Upper lobe of left lung (tissue), 6 donors: ENCODE data around the gene DHRS12. TPM values are rescaled to one million over a fixed set of nuclear protein-coding genes. Genes with fewer than 3 reads are reported as not detected.
A peak's percentile ranks its signal among the peaks of the same experiment; 100 is the strongest.

Source experiments
- ATAC-seq, 2 donors: fragments of 200-7000 bp; cut with Tn5 transposase; one replicate each; pipeline ENCODE4 v1.9.1; 2022; ENCODE audit warnings: mild to moderate bottlenecking in 2 of 2, moderate library complexity in 2 of 2; ENCODE audit not compliant: low FRiP score in 2 of 2
- DNase-seq, 2 donors: peaks; one replicate each; pipeline ENCODE4 v3.0.0-alpha.2; 2019 to 2020
- H3K27ac ChIP-seq, 4 donors: fragments of 200-600 bp; sonication (generic); one replicate each; pipeline ENCODE4 v1.5.1; 2016 to 2019
- H3K27me3 ChIP-seq, 4 donors: fragments of 200-600 bp; sonication (generic); one replicate each; pipeline ENCODE4 v1.5.1; 2017 to 2019
- H3K36me3 ChIP-seq, 4 donors: fragments of 200-600 bp; sonication (generic); one replicate each; pipeline ENCODE4 v1.5.1; 2016 to 2019
- H3K4me1 ChIP-seq, 4 donors: fragments of 200-600 bp; sonication (generic); one replicate each; pipeline ENCODE4 v1.5.1; 2018 to 2019
- H3K4me3 ChIP-seq, 4 donors: fragments of 200-600 bp; sonication (generic); one replicate each; pipeline ENCODE4 v1.5.1; 2017 to 2019; ENCODE audit warnings: mild to moderate bottlenecking in 2 of 4, moderate library complexity in 1 of 4
- H3K9me3 ChIP-seq, 4 donors: fragments of 200-600 bp; sonication (generic); one replicate each; pipeline ENCODE4 v1.5.1; 2018 to 2019
- EP300 ChIP-seq, 4 donors: sonication (generic); formaldehyde crosslinking; IDR thresholded peaks; one replicate each; pipeline ENCODE4 v1.5.1; 2017; ENCODE audit warnings: antibody characterized with exemption in 4 of 4, control low read depth in 2 of 4
- POLR2A ChIP-seq, 4 donors: fragments of 450-650 bp; IDR thresholded peaks; one replicate each; pipeline ENCODE4 v1.5.1; 2016 to 2017; ENCODE audit warnings: antibody characterized with exemption in 4 of 4, mild to moderate bottlenecking in 2 of 4
- POLR2AphosphoS5 ChIP-seq, 2 donors: sonication (generic); formaldehyde crosslinking; IDR thresholded peaks; one replicate each; pipeline ENCODE4 v1.5.1; 2017; ENCODE audit warnings: antibody characterized with exemption in 2 of 2
- WGBS, 2 donors: methylation state at CpG; one replicate each; pipeline ENCODE4 v1.1.5; 2017 to 2018; 5-methylcytosine and 5-hydroxymethylcytosine counted together
- total RNA-seq, 6 donors: library from RNA; depleted of rRNA in 4 of 6; stranded (reverse); fragments of >200 nt in 4 of 6; gene quantifications; one replicate each; pipeline versions ENCODE4 v1.1.0 to v1.2.1, GENCODE V29; 2016 to 2021
- TF ChIP-seq, protein P1 (sequence below), 6 experiments: fragments of 450-650 bp in 4 of 6; fragments of 200-600 bp in 2 of 6; sonication (generic) in 2 of 6; IDR thresholded peaks; one replicate each; pipeline ENCODE4 v1.5.1; 2016 to 2019; ENCODE audit warnings: antibody characterized with exemption in 6 of 6
- donor health status: DM: no; HTN: no; CAD: no; lungs with moderate emphysema.
- donor health status: DM: no; HTN: yes; CAD: no; lungs with severe emphysema.

The DHRS12 gene
- total RNA-seq, 6 donors from 2014 or later: 11.7 to 19.1 (median 17.6) TPM

DNA sequence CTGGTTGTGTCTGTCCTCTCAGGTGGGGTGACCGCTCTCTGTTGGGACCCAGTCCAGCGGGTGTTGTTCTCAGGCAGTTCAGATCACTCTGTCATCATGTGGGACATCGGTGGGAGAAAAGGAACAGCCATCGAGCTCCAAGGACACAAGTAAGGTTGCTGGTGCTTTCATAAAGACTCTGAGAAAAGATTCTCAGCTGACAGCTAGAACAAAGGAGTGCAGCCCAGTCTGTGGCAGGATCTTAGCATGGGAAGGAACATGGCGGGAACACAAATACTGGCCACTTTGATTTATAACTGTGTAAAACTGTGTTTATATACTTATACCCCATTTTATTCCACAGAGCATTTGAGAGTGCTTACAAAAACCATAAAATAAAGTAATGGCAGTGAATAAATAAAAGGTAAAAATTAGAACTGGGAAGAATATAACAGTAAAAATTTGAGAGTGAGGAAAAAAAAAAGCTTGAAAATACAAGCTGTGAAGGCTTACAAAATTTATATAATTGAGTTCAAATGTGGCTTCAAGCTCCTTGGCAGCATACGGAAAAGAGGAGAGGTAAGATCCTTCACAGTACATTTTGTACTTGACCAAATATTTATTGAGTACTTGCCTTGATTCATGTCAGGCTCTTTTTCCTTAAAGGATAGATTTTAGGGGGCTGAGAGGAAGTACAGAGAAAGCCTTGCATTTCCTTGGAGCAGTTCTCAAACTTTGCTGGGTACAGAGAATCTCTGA lies 64.8 kb downstream of the DHRS12 start:
- DNase-seq: no peak
- 88 to 92% methylated on average over 6 of the region's 6 CpGs for WGBS, 2 donors
- peaks cover 4 to 14% (median 10%) of the 10 kb centered on the region in 4 donors for H3K4me1 ChIP-seq
- H3K27ac ChIP-seq: peak overlapping the region in 3 of 4 donors; percentile 20 to 46 (median 45)
- no peaks in the 10 kb centered on the region for H3K9me3 ChIP-seq
- H3K4me3 ChIP-seq: no peak overlapping the region
- no peaks in the 10 kb centered on the region for H3K27me3 ChIP-seq
- TF ChIP-seq, protein P1, sequence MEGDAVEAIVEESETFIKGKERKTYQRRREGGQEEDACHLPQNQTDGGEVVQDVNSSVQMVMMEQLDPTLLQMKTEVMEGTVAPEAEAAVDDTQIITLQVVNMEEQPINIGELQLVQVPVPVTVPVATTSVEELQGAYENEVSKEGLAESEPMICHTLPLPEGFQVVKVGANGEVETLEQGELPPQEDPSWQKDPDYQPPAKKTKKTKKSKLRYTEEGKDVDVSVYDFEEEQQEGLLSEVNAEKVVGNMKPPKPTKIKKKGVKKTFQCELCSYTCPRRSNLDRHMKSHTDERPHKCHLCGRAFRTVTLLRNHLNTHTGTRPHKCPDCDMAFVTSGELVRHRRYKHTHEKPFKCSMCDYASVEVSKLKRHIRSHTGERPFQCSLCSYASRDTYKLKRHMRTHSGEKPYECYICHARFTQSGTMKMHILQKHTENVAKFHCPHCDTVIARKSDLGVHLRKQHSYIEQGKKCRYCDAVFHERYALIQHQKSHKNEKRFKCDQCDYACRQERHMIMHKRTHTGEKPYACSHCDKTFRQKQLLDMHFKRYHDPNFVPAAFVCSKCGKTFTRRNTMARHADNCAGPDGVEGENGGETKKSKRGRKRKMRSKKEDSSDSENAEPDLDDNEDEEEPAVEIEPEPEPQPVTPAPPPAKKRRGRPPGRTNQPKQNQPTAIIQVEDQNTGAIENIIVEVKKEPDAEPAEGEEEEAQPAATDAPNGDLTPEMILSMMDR (IDR thresholded peaks at IDR 0.05): no peak
- no peak for TF ChIP-seq EP300 (IDR thresholded peaks at IDR 0.05)
- no peak for TF ChIP-seq POLR2AphosphoS5 (IDR thresholded peaks at IDR 0.05)
- TF ChIP-seq POLR2A (IDR thresholded peaks at IDR 0.05): no peak
- ATAC-seq: peak in 1 of 2 donors; percentile 49
- peaks cover 0 to 30% (median 0%) of the 10 kb centered on the region in 4 donors for H3K36me3 ChIP-seq

DNA sequence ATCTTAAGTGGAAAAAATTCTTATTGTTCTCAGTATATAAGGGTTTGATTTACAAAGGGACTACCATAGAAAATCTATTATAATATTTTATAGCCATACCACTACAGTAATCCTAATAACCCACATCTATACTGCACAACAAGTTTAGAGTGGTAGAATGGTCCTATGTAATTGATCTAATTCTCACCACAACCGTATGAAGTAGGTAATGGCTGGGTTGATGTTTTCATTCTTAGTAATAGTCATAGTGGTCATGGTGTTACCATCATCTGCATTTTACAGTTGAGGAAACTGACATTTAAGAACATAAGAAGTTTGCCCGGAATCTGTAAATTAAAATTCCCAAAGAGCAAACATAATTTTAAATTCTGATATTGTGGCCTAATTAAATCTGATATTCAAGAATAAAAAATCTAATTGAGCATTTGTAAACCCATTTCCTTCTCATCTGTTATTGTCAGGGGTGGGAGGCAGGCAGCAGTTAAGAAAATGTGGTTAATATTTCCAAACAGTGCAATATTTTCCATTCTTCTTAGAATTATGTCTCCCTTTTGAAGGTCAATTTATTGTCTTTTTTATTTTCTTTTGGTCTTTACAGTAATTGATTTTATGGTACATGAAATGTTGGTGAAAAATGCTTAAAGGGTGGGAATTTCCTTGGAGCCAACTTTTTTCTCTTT lies 65.6 kb downstream of the DHRS12 start:
- no peak overlapping the region for H3K27ac ChIP-seq
- DNase-seq (no peak), ATAC-seq (no peak)
- H3K4me3 ChIP-seq: no peak overlapping the region
- TF ChIP-seq POLR2A (IDR thresholded peaks at IDR 0.05): no peak
- TF ChIP-seq EP300 (IDR thresholded peaks at IDR 0.05): no peak
- TF ChIP-seq, protein P1 (IDR thresholded peaks at IDR 0.05): no peak
- TF ChIP-seq POLR2AphosphoS5 (IDR thresholded peaks at IDR 0.05): no peak
- H3K4me1 ChIP-seq: peaks cover 4 to 21% (median 11%) of the 10 kb centered on the region in 4 donors
- no peaks in the 10 kb centered on the region for H3K9me3 ChIP-seq
- peaks cover 0 to 25% (median 0%) of the 10 kb centered on the region in 4 donors for H3K36me3 ChIP-seq
- WGBS, 2 donors: 89 to 92% methylated on average over 2 of the region's 2 CpGs
- no peaks in the 10 kb centered on the region for H3K27me3 ChIP-seq

DNA sequence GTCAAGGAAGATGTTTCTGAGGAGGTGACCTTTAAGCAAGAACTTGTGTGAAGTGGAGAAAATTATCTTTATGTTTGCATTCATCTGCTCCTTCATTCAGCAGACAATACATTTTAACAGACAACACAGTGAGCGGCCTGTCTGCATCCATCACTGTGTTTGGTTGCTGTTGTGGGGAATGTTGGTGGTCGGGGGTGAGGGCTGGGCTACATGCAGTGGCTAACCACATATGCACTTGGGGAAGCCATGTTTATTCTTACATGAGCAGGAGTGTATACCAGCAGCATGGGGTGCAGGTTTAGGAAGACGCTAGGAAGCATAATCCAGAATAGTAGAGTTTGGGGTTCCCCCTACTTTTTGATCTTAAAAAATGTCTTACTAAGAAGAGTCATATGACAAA lies 66.4 kb downstream of the DHRS12 start:
- no peak for DNase-seq
- no peak for ATAC-seq
- Histone ChIP-seq H3K36me3 (peaks cover 0 to 25% (median 0%) of the 10 kb centered on the region in 4 donors), H3K4me3 (no peak overlapping the region), H3K9me3 (no peaks in the 10 kb centered on the region), H3K4me1 (peaks cover 4 to 24% (median 11%) of the 10 kb centered on the region in 4 donors), H3K27ac (no peak overlapping the region), H3K27me3 (no peaks in the 10 kb centered on the region)
- TF ChIP-seq POLR2AphosphoS5 (IDR thresholded peaks at IDR 0.05): no peak
- 81 to 89% methylated on average over 3 of the region's 3 CpGs for WGBS, 2 donors

DNA sequence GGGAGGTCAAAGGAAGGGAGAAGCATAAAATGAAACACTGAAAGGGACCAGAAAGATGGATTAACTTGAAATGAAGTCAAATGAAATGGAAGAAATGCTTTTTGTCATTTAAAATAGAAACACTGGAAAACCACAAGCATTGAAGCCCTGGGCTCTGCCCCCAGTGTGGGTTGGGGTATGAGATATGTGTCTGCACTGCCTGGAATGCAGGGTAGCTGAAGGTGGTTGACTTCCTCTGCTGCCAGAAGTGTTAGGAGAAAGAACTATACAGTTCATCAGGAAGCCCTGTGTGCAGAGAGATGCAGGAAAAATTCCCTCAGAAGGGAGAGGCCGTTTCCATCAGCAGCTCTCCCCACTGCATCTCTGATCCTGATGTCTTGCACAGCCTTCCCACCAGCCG lies 69.2 kb downstream of the DHRS12 start:
- WGBS, 2 donors: 92 to 97% methylated on average over 2 of the region's 2 CpGs
- ATAC-seq: no peak
- no peak for DNase-seq
- Histone ChIP-seq H3K27ac (no peak overlapping the region), H3K4me1 (peaks cover 4 to 25% (median 12%) of the 10 kb centered on the region in 4 donors), H3K9me3 (no peaks in the 10 kb centered on the region), H3K4me3 (no peak overlapping the region), H3K27me3 (no peaks in the 10 kb centered on the region), H3K36me3 (peaks cover 0 to 16% (median 0%) of the 10 kb centered on the region in 4 donors)
- TF ChIP-seq, protein P1 (IDR thresholded peaks at IDR 0.05): no peak
- TF ChIP-seq POLR2AphosphoS5 (IDR thresholded peaks at IDR 0.05) (no peak), EP300 (IDR thresholded peaks at IDR 0.05) (no peak), POLR2A (IDR thresholded peaks at IDR 0.05) (no peak)
